GM21717 (cell line): ENCODE data around the gene TENM4.
"Not testable (repeated sequence)": the region's sequence is repeated elsewhere in the genome, so short reads cannot be mapped to it uniquely, and the experiment has no call there.

ENCODE experiments used
- ATAC-seq: cut with Tn5 transposase; IDR thresholded peaks from one replicate; pipeline ENCODE4 v1.9.1; 2021; ENCODE audit warnings: mild to moderate bottlenecking, moderate library complexity; ENCODE audit not compliant: unreplicated experiment

Gene TENM4

GRCh38 chr11:78993802-78994430, 446.9 kb downstream of the TENM4 start:
- no peak for ATAC-seq

GRCh38 chr11:78991681-78992080, 449.1 kb downstream of the TENM4 start:
- no peak for ATAC-seq

- ATAC-seq, result no peak
Observed at GRCh38 chr11:78990261-78990660, 450.6 kb downstream of the TENM4 start.

GRCh38 chr11:78987748-78988147, 453.1 kb downstream of the TENM4 start:
- ATAC-seq, result no peak

- ATAC-seq, result no peak
Observed at GRCh38 chr11:78986305-78986704, 454.5 kb downstream of the TENM4 start.

GRCh38 chr11:78985663-78986062, 455.2 kb downstream of the TENM4 start:
- no peak for ATAC-seq

GRCh38 chr11:78982473-78982872, 458.4 kb downstream of the TENM4 start:
- no peak for ATAC-seq

- ATAC-seq, result no peak
Observed at GRCh38 chr11:78981153-78981552, 459.7 kb downstream of the TENM4 start.

- no peak for ATAC-seq
Observed at GRCh38 chr11:78978831-78979230, 462.0 kb downstream of the TENM4 start.

GRCh38 chr11:78977848-78978247, 463.0 kb downstream of the TENM4 start:
- not testable (repeated sequence) for ATAC-seq

- no peak for ATAC-seq
Observed at GRCh38 chr11:78977009-78977408, 463.8 kb downstream of the TENM4 start.

- no peak for ATAC-seq
Observed at GRCh38 chr11:78975081-78975480, 465.7 kb downstream of the TENM4 start.

GRCh38 chr11:78973876-78974275, 467.0 kb downstream of the TENM4 start:
- no peak for ATAC-seq

- no peak for ATAC-seq
Observed at GRCh38 chr11:78972590-78972989, 468.2 kb downstream of the TENM4 start.

- ATAC-seq, result no peak
Observed at GRCh38 chr11:78972177-78972576, 468.7 kb downstream of the TENM4 start.

- ATAC-seq, result no peak
Observed at GRCh38 chr11:78967811-78968210, 473.0 kb downstream of the TENM4 start.

GRCh38 chr11:78965432-78965831, 475.4 kb downstream of the TENM4 start:
- no peak for ATAC-seq

GRCh38 chr11:78961937-78962701, 478.7 kb downstream of the TENM4 start:
- ATAC-seq, result no peak

GRCh38 chr11:78961247-78961646, 479.6 kb downstream of the TENM4 start:
- ATAC-seq, result no peak

GRCh38 chr11:78958444-78958843, 482.4 kb downstream of the TENM4 start:
- no peak for ATAC-seq

- ATAC-seq, result no peak
Observed at GRCh38 chr11:78957476-78958245, 483.2 kb downstream of the TENM4 start.

- ATAC-seq, result no peak
Observed at GRCh38 chr11:78954696-78955095, 486.1 kb downstream of the TENM4 start.
